Endodermal cell (in vitro differentiated cells): ENCODE measurements around the gene GTPBP4. TPM values are rescaled to one million over a fixed set of nuclear protein-coding genes. Genes with fewer than 3 reads are reported as not detected.

Experiments used
- DNase-seq: peaks from one replicate; pipeline ENCODE4 v3.0.0-alpha.2; 2017
- H3K27ac ChIP-seq: 2 replicates; pipeline ENCODE4 v1.5.1; 2013; ENCODE audit warnings: mild to moderate bottlenecking, low read depth, low read length, moderate library complexity
- H3K27me3 ChIP-seq: 2 replicates; pipeline ENCODE4 v1.6.1; 2013; ENCODE audit warnings: mild to moderate bottlenecking, low read length, moderate library complexity; ENCODE audit not compliant: insufficient read depth, control insufficient read depth, poor library complexity, severe bottlenecking
- H3K36me3 ChIP-seq: 2 replicates; pipeline ENCODE4 v1.7.0; 2013; ENCODE audit warnings: mild to moderate bottlenecking, low read length, moderate library complexity; ENCODE audit not compliant: control insufficient read depth, insufficient read depth
- H3K4me1 ChIP-seq: one replicate; pipeline ENCODE4 v1.7.0; 2013; ENCODE audit warnings: low read length; ENCODE audit not compliant: control insufficient read depth, insufficient read depth
- H3K4me3 ChIP-seq: 2 replicates; pipeline ENCODE4 v1.5.1; 2013; ENCODE audit warnings: mild to moderate bottlenecking, low read length, moderate library complexity
- H3K9ac ChIP-seq: 2 replicates; pipeline ENCODE4 v1.6.1; 2013; ENCODE audit warnings: mild to moderate bottlenecking, low read length, moderate library complexity; ENCODE audit not compliant: poor library complexity, severe bottlenecking; ENCODE audit errors: extremely low read depth
- H3K9me3 ChIP-seq: 2 replicates; pipeline ENCODE4 v1.6.1; 2013; ENCODE audit warnings: mild to moderate bottlenecking, low read length, moderate library complexity; ENCODE audit not compliant: control insufficient read depth
- H3K27ac Mint-ChIP-seq: 2 replicates; pipeline ENCODE4 v1.8.0; 2020; ENCODE audit warnings: mixed read lengths
- H3K27me3 Mint-ChIP-seq: 2 replicates; pipeline ENCODE4 v1.8.0; 2021; ENCODE audit warnings: mild to moderate bottlenecking, mixed read lengths; ENCODE audit not compliant: insufficient read depth
- H3K36me3 Mint-ChIP-seq: 2 replicates; pipeline ENCODE4 v1.8.0; 2020; ENCODE audit warnings: low read depth, mixed read lengths
- H3K4me1 Mint-ChIP-seq: 2 replicates; pipeline ENCODE4 v1.8.0; 2020; ENCODE audit warnings: mixed read lengths
- H3K4me3 Mint-ChIP-seq: 2 replicates; pipeline ENCODE4 v1.8.0; 2020; ENCODE audit warnings: mild to moderate bottlenecking, moderate library complexity, mixed read lengths
- H3K9me3 Mint-ChIP-seq: 2 replicates; pipeline ENCODE4 v1.8.0; 2020; ENCODE audit warnings: mild to moderate bottlenecking, mixed read lengths
- CTCF ChIP-seq: fragments of 200-600 bp; sonication (generic); conservative IDR thresholded peaks from 2 replicates; pipeline ENCODE4 v1.5.0; 2021; ENCODE audit warnings: antibody characterized with exemption, mild to moderate bottlenecking
- WGBS, 2 experiments: methylation state at CpG; one replicate each; pipeline versions ENCODE4 v1.1.5 to v1.1.7; 2013; ENCODE audit warnings: missing lambda C conversion rate in 2 of 2, mixed read lengths in 1 of 2; ENCODE audit not compliant: insufficient coverage in 1 of 2, insufficient read length in 1 of 2; 5-methylcytosine and 5-hydroxymethylcytosine counted together
- total RNA-seq, 2 donors: library from RNA; stranded (reverse); fragmentation: NEBNext Ultra II Directional in 1 of 2; extraction: Animal tissue kit (Norgen Biotek cat#: 25700) in 1 of 2; gene quantifications; 2 replicates in 1 of 2; 3 replicates in 1 of 2; pipeline ENCODE4 v1.2.1, GENCODE V29; 2021

The GTPBP4 gene
- total RNA-seq, 2 donors from 2014 or later: 67.2 to 70.9 TPM

- no peaks in the 10 kb centered on the region for H3K27me3 ChIP-seq
- H3K9me3 Mint-ChIP-seq: peaks cover 8% of the 10 kb centered on the region
- H3K36me3 Mint-ChIP-seq: no peaks in the 10 kb centered on the region
- no peak for TF ChIP-seq CTCF
- no peaks in the 10 kb centered on the region for H3K36me3 ChIP-seq
- peaks cover 12% of the 10 kb centered on the region for H3K4me1 Mint-ChIP-seq
- peaks cover 1% of the 10 kb centered on the region for H3K27me3 Mint-ChIP-seq
- peaks cover 3% of the 10 kb centered on the region for H3K9me3 ChIP-seq
- no peak overlapping the region for H3K27ac ChIP-seq
- no peak overlapping the region for H3K4me3 ChIP-seq
- 88 to 89% methylated on average over 13 to 20 of the region's 20 CpGs for WGBS, 2 experiments
- H3K27ac Mint-ChIP-seq: no peak overlapping the region
- no peak overlapping the region for H3K4me3 Mint-ChIP-seq
- DNase-seq: no peak
- H3K9ac ChIP-seq: no peak overlapping the region
- peaks cover 18% of the 10 kb centered on the region for H3K4me1 ChIP-seq
Observed at GRCh38 chr10:966466-967235, 21.6 kb upstream of the GTPBP4 start.

DNA sequence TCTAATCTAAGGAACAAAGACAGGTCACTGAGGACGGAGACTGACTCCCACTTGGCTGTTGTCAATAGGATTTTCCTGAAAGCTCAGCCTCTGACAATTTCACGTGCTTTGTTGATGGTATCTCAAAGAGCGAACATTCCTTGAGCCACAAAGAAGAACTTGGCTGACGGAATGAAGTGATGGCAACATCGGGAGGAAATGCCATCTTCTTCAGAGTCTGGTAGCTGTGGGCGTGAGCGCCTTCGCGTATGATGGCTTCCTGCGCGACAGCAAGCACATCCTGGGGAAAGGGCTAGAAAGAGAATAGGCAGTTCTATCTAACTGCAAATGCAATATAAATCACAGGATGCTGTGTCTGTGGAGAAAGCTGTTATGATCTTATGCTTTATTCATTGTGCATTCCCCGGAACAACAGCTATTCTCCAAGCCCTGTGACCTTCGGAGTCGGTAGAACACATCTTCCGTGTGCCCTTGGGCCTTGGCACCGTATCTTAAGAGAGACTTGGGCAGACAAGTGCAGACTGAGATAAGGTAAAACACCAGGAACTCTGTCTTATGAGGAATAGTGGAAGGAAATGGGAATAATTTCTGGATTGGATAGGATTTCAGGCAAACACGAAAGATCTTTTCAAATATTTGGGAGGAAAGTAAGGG is 19.6 kb upstream of the GTPBP4 start:
- H3K27ac Mint-ChIP-seq: no peak overlapping the region
- H3K4me1 Mint-ChIP-seq: peaks cover 15% of the 10 kb centered on the region
- no peak overlapping the region for H3K27ac ChIP-seq
- peaks cover 21% of the 10 kb centered on the region for H3K4me1 ChIP-seq
- H3K9ac ChIP-seq: no peak overlapping the region
- H3K27me3 Mint-ChIP-seq: peaks cover 1% of the 10 kb centered on the region
- no peak overlapping the region for H3K4me3 ChIP-seq
- H3K36me3 ChIP-seq: no peaks in the 10 kb centered on the region
- 92 to 94% methylated on average over 17 of the region's 17 CpGs for WGBS, 2 experiments
- H3K4me3 Mint-ChIP-seq: no peak overlapping the region
- DNase-seq: no peak
- no peaks in the 10 kb centered on the region for H3K36me3 Mint-ChIP-seq
- no peaks in the 10 kb centered on the region for H3K27me3 ChIP-seq
- TF ChIP-seq CTCF: no peak
- H3K9me3 ChIP-seq: peaks cover 15% of the 10 kb centered on the region
- H3K9me3 Mint-ChIP-seq: peaks cover 21% of the 10 kb centered on the region

GRCh38 chr10:969473-970150 is 18.6 kb upstream of the GTPBP4 start:
- Histone ChIP-seq H3K27me3 (no peaks in the 10 kb centered on the region), H3K4me1 (peaks cover 30% of the 10 kb centered on the region), H3K27ac (no peak overlapping the region), H3K9me3 (peaks cover 15% of the 10 kb centered on the region), H3K9ac (no peak overlapping the region), H3K4me3 (no peak overlapping the region), H3K36me3 (no peaks in the 10 kb centered on the region)
- Mint-ChIP-seq H3K27ac (no peak overlapping the region), H3K9me3 (peaks cover 20% of the 10 kb centered on the region), H3K4me3 (no peak overlapping the region), H3K27me3 (peaks cover 1% of the 10 kb centered on the region), H3K36me3 (no peaks in the 10 kb centered on the region), H3K4me1 (peaks cover 23% of the 10 kb centered on the region)
- TF ChIP-seq CTCF: no peak
- no peak for DNase-seq
- 89 to 91% methylated on average over 13 to 15 of the region's 15 CpGs for WGBS, 2 experiments
